ENCODE measurements around the gene SLC44A1.

The SLC44A1 gene

GRCh38 chr9:105244003-105244733, at the start of gene SLC44A1:
Gene SLC44A1 (plus strand): TSS chr9:105244651. CDS start chr9:105244869, 218 bp downstream.
- DNase-seq (ENCODE audit: low read depth in 2 of 2), result peak; percentile 91

GRCh38 chr9:105195259-105195658, 49.2 kb upstream of the SLC44A1 start:
- no peak for DNase-seq (ENCODE audit: low read depth in 2 of 2)

- DNase-seq (ENCODE audit: low read depth in 2 of 2), result no peak
Observed at GRCh38 chr9:105198023-105198422, 46.4 kb upstream of the SLC44A1 start.

GRCh38 chr9:105198865-105199264, 45.6 kb upstream of the SLC44A1 start:
- DNase-seq (ENCODE audit: low read depth in 2 of 2), result peak; percentile 20 to 27

- DNase-seq (ENCODE audit: low read depth in 2 of 2), result no peak
Observed at GRCh38 chr9:105204416-105204815, 40.0 kb upstream of the SLC44A1 start.

- peak; percentile 70 to 71 for DNase-seq (ENCODE audit: low read depth in 2 of 2)
Observed at GRCh38 chr9:105205787-105206495, 38.5 kb upstream of the SLC44A1 start.

- no peak for DNase-seq (ENCODE audit: low read depth in 2 of 2)
Observed at GRCh38 chr9:105206496-105206820, 38.0 kb upstream of the SLC44A1 start.

GRCh38 chr9:105206821-105207699, 37.4 kb upstream of the SLC44A1 start:
- no peak for DNase-seq (ENCODE audit: low read depth in 2 of 2)

GRCh38 chr9:105216440-105217178, 27.8 kb upstream of the SLC44A1 start:
- DNase-seq (ENCODE audit: low read depth in 2 of 2), result no peak

- DNase-seq (ENCODE audit: low read depth in 2 of 2), result no peak
Observed at GRCh38 chr9:105218673-105219072, 25.8 kb upstream of the SLC44A1 start.

GRCh38 chr9:105219291-105219805, 25.1 kb upstream of the SLC44A1 start:
- DNase-seq (ENCODE audit: low read depth in 2 of 2), result no peak

GRCh38 chr9:105220451-105220850, 24.0 kb upstream of the SLC44A1 start:
- DNase-seq (ENCODE audit: low read depth in 2 of 2), result no peak

GRCh38 chr9:105223544-105224140, 20.8 kb upstream of the SLC44A1 start:
- no peak for DNase-seq (ENCODE audit: low read depth in 2 of 2)

GRCh38 chr9:105226055-105226454, 18.4 kb upstream of the SLC44A1 start:
- DNase-seq (ENCODE audit: low read depth in 2 of 2), result no peak

- peak; percentile 27 to 37 for DNase-seq (ENCODE audit: low read depth in 2 of 2)
Observed at GRCh38 chr9:105232207-105232606, 12.2 kb upstream of the SLC44A1 start.

GRCh38 chr9:105233873-105234272, 10.6 kb upstream of the SLC44A1 start:
- peak in 1 of 2 experiments; percentile 29 for DNase-seq (ENCODE audit: low read depth in 2 of 2)

GRCh38 chr9:105236261-105236660, 8.2 kb upstream of the SLC44A1 start:
- DNase-seq (ENCODE audit: low read depth in 2 of 2), result no peak

GRCh38 chr9:105237246-105237645, 7.2 kb upstream of the SLC44A1 start:
- DNase-seq (ENCODE audit: low read depth in 2 of 2), result no peak

- DNase-seq (ENCODE audit: low read depth in 2 of 2), result no peak
Observed at GRCh38 chr9:105238302-105238701, 6.1 kb upstream of the SLC44A1 start.

GRCh38 chr9:105241356-105242043, 3.0 kb upstream of the SLC44A1 start:
- no peak for DNase-seq (ENCODE audit: low read depth in 2 of 2)

All from fibroblast of skin of left quadriceps (primary cell).